HG03520 (cell line): ENCODE measurements around the gene JPH2.

Source experiments
- ATAC-seq: cut with Tn5 transposase; IDR thresholded peaks from one replicate; pipeline ENCODE4 v1.9.1; 2021; ENCODE audit warnings: mild to moderate bottlenecking, moderate library complexity; ENCODE audit not compliant: unreplicated experiment

Gene JPH2

DNA sequence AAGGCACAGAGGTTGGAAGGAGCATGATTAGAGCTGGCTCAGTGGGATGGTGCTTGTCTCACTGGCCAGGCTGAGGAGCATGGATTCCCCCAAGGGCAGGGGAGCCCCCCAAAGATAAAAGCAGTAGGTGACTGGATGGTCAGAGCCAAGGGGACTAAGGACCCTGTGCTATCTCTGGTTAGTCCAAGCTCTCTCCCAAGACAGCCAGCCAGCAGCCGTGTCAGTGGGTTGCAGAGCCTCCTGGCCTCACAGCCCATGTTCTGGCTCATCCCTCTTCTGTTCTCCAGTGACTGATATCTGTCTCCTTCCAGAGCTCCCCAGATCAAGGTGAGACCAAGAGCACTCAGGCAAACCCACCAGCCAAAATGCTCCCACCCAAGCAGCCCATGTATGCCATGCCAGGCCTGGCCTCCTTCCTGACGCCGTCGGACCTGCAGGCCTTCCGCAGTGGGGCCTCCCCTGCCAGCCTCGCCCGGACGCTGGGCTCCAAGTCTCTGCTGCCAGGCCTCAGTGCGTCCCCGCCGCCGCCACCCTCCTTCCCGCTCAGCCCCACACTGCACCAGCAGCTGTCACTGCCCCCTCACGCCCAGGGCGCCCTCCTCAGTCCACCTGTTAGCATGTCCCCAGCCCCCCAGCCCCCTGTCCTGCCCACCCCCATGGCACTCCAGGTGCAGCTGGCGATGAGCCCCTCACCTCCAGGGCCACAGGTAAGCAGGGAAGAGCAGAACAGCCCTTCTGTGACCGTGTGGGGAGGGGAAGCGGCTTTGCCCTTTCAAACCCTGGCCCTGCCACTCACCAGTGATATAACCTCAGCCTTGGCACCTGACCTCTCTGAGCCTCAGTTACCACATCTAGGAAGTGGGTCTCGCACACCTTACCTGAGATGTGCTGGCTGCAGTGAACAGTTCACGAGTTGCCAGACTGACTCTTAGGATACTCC is 121.3 kb downstream of the JPH2 start:
- no peak for ATAC-seq

DNA sequence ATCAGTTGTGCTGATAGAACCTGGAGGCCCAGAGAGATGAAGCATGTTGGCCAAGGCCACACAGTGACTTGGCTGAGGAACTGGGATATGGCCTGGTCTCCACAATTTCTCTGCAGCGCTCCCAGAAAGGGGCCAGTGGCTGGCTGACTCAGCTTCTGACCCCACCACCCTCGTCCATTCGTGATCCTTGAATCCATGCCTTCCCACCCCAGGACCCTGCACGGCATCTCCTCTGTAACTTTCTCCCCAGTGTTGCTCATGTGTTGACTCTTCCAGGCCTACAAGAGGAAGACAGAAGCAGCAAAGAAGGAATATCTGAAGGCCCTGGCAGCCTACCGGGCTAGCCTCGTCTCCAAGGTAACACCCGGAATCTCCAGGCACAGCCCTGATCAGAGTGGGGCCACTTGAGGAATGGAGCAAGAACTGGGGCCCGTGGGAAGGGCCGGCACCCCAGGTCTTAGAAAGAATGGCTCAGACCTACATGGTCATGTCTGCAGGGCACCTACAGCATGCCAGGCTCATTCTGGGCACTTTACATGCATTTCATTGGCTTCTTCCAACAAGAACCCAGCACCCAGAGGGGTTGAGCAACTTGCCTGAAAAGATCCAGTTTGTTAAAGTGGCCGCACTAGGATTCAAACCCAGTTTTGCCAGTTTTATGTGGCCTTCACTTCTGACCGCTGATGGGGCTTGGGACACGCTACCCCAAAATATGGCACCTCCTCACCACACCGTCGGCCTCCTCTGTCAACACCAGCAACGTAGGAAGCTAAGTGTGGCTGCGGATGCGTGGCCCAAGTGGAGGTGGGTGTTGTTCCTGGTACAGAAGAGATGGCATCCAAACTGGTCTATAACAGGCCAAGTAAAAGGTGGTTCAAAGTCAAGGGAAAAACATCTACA is 122.2 kb downstream of the JPH2 start:
- no peak for ATAC-seq
